Endothelial cell of coronary artery (primary cell): ENCODE measurements around the gene MMP15. TPM values are rescaled to one million over a fixed set of nuclear protein-coding genes. Genes with fewer than 3 reads are reported as not detected.

Experiments
- total RNA-seq: library from RNA; depleted of rRNA; stranded (reverse); fragments of >200 nt; gene quantifications from 2 replicates; pipeline ENCODE4 v1.2.3, GENCODE V29; 2014

Gene MMP15
- total RNA-seq = 4.6 and 7.2 TPM in 2 replicates

DNA sequence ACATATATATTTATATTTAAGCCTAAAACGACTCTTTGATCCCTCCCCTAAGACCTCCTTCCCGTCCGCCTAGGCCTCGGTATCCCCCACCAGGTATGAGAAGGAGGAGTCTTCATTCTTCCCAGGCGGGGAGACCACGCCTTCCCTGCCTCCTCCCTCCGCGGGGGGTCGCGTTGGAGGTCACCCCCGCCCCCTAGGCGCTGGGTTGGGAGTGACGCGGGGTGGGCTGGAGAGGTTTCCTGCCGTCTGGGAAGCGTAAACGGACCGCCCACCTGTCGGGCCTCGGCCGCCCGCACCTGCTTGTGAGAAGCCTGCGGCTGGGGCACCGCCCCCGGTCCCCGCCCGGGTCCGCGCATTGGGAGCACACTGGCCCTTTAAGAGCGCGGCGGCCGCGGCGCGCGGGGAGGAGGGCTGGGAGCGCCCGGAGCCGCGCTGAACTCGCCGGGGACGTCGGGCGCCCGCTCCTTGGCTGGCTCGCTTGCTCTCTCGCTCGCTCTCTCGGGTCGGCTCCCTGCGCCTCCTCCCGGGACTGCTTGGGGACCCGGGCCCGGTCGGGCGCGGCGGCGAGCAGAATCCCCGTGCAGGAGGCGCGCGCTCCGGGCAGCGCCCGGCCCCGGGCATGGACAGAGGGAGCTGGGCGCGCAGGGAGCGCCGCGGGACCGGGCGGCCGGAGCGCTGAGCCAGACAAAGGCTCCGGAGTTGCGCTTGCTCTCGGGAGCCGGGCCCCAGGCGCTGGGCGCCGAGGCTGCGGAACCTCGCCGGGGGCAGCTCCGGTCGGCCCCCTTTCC, at the start of gene MMP15:
Gene MMP15, plus strand, starts transcription at position 404 of the 788 bp plus-strand sequence. CDS start 597 bp downstream, outside the sequence.

DNA sequence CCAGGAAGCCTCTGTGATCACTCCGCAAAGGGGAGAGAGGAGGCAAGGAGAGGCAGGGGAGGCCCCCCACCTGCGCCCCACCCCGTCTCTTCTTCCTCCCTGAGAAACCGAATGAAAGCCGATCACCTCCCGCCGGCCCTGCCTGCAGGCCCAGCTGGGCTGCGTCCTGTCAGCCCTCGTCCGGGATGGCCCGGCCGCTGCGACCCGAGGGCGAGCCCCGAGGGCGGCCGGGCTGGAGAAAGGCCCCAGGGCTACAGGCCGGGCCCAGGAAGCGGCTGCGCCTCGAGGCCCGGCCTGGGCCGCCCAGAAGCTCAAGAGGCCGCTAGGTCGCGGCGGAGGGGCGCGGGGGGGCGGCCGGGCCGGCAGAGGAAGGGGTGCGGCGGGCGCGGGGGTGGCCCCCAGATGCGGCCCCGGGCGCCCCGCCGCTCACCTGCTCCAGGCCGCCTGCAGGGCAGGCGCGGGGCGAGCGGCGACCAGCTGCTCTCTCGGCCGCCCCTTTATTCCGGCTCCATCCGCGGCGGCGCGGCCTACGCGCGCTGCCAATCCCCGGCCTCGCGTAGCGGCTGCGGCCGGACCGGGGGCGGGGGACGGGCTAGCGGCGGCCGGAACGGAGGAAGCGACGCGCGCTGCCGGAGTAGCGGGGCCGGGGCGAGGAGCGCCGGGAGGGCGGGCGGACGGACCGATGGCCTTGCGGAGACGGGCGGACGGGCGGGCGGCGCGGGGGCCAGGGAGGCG, 25.4 kb upstream of the MMP15 start, which contains the start of gene ZNF319:
Gene ZNF319, minus strand, starts transcription at position 702 of the 735 bp plus-strand sequence. CDS start 2,407 bp downstream, outside the sequence.

DNA sequence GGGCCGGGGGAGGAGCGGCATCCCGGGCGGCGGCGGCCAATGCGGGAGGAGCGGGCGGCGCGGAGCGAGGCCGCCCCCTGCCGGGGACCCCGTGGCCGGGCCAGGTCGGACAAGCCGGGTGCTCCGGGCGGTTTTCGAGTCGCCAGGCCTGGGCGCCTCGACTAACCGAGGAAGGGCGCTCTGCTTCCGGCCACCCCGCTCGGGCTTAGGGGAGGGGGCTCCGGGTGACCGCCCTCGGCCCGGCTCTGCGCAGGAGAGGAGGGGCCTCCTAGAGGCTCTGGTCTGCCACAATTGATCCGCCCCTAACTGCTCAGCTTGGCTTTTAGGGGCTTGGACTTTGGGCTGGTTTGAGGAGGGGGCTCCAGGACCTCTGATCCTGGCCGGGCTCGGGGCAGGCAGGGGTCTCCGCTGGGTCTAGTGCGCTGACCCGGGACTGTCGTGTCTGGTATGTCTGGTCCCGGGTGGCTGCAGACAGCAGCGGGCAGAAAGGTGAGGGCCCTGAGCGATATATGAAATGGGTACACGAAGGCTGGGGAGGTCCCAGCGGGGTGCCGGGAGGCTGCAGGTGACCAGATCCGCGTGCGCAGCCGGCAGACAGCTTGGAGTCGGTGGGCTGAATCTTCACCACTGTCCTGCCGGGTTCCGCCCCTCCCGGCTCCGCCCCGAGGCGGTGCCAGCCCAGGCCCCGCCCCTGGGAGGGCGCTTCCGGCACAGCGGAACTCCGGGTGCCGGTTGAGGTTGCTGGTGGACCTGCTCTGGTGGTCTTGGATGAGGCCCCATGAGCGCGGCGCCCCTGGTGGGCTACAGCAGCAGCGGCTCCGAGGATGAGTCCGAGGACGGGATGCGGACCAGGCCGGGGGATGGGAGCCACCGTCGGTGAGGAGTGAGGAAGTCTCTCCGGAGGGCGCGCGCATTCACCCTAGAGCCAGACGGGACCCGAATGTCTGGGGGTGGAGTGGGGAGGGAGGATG, 24.6 kb upstream of the MMP15 start, which contains the start of gene USB1:
Gene USB1, plus strand, starts transcription at position 702 of the 971 bp plus-strand sequence. Its CDS starts 77 bp downstream, at position 779.

Other genes with a start within 250 kb of the MMP15 start
- gene KIFC3, start 223.3 kb upstream of the MMP15 start, total RNA-seq = 45.3 and 56.0 TPM in 2 replicates
- gene CNGB1, start 54.6 kb upstream of the MMP15 start, total RNA-seq = under 0.01 TPM in 1 of 2 replicates, not detected in the other
- gene ZNF319, start 25.1 kb upstream of the MMP15 start, total RNA-seq = 3.0 and 3.3 TPM in 2 replicates
- 25.0 and 35.3 TPM in 2 replicates for gene USB1, start 24.3 kb upstream of the MMP15 start, total RNA-seq
- 39.9 and 51.3 TPM in 2 replicates for gene CFAP20, start 103.6 kb downstream of the MMP15 start, total RNA-seq
- gene CSNK2A2, start 172.4 kb downstream of the MMP15 start, total RNA-seq = 34.8 and 51.3 TPM in 2 replicates